Measurements from ENCODE around the gene PTPRC. TPM values are rescaled to one million over a fixed set of nuclear protein-coding genes. Genes with fewer than 3 reads are reported as not detected.

PTPRC gene
- total RNA-seq, 2 experiments from 2014 or later = 700 to 862 TPM

DNA sequence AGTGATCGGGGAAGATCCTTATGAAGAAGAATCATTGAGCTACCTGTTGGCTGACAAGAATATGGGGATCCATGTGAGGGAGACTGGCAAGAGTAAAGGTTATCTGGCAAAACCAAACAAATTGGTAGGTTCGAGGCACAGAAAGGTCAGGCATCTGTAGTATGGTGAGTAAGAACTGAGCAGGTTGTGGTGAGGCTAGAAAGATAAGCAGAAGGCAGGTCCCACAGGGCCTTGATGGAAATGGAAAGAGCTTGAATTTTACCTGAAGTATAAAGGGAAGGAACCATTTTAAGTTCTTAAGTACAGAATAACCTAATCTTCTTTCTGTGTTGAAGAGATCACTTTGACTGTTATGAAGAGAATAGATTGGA, 11.1 kb downstream of the PTPRC start:
- H3K36me3 Mint-ChIP-seq (ENCODE audit: low read depth) = peaks cover 65% of the 10 kb centered on the region
- H3K27ac Mint-ChIP-seq = peak overlapping the region; percentile 83

GRCh38 chr1:198650506-198650905, 11.7 kb downstream of the PTPRC start:
- ChIA-PET CTCF (interaction anchor here (1.0 to 5.7 kb wide), 10 partner anchors 9 to 115 kb away, joined by 3 to 46 read pairs (median 5); partner anchors contain the start of gene PTPRC), POLR2A (interaction anchor here (0.6 to 2.0 kb wide), 3 partner anchors 16 to 32 kb away, joined by 3 to 12 read pairs (median 3); no protein-coding TSS in a partner anchor)
- no peaks in the 10 kb centered on the region for H3K27me3 Mint-ChIP-seq
- peak overlapping the region; percentile 83 for H3K27ac Mint-ChIP-seq
- DNase-seq = no peak
- peaks cover 69% of the 10 kb centered on the region for H3K4me1 Mint-ChIP-seq
- H3K36me3 Mint-ChIP-seq (ENCODE audit: low read depth) = peaks cover 63% of the 10 kb centered on the region
- H3K4me3 Mint-ChIP-seq = peak overlapping the region; percentile 62
- H3K9me3 Mint-ChIP-seq = no peaks in the 10 kb centered on the region

More for the DNA sequence above, 11.1 kb downstream of the PTPRC start:
- Mint-ChIP-seq H3K4me3 (peak overlapping the region; percentile 62), H3K4me1 (peaks cover 70% of the 10 kb centered on the region), H3K27me3 (no peaks in the 10 kb centered on the region), H3K9me3 (no peaks in the 10 kb centered on the region)
- ChIA-PET CTCF (interaction anchor here (1.1 to 5.7 kb wide), 7 partner anchors 9 to 32 kb away, joined by 3 to 46 read pairs (median 6); partner anchors contain the start of gene PTPRC), POLR2A (interaction anchor here (0.6 to 2.0 kb wide), 4 partner anchors 11 to 117 kb away, joined by 3 to 12 read pairs (median 3); no protein-coding TSS in a partner anchor)
- peak; percentile 32 for DNase-seq

DNA sequence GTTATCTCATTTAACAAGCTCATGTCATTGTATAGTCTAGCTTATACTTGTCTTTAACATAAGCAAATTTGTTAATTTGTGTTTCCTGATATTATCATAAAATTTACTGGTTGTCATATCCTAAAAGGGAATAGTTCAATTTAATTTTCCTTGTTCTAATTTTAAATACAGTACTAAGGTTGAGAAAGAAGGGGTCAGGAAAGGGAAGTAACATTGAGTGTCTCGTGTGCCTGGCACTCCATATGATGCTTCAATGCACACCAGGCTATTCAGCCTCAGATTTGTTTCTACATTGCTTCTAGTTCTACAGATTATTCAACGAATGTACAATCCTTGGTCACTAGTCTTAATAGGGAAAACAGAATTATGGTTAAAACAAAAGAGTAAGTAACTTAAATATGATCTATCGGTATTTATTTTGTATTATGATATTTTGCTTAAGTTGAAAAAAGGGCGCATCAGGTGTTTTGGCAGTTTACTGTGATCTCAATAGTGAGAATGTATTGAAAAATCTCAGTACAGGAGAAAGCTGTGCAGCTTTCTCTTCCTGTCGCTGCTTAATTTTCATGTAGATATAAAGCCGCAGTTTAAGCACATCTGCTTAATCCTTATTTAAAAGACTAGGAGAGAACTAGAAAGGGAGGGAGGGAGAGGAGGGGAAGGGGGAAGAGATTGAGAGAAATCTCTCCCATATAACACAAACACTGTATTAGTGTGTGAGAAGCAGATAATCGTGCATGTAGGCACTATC, 13.0 kb downstream of the PTPRC start:
- POLR2A ChIA-PET = no interaction called here

DNA sequence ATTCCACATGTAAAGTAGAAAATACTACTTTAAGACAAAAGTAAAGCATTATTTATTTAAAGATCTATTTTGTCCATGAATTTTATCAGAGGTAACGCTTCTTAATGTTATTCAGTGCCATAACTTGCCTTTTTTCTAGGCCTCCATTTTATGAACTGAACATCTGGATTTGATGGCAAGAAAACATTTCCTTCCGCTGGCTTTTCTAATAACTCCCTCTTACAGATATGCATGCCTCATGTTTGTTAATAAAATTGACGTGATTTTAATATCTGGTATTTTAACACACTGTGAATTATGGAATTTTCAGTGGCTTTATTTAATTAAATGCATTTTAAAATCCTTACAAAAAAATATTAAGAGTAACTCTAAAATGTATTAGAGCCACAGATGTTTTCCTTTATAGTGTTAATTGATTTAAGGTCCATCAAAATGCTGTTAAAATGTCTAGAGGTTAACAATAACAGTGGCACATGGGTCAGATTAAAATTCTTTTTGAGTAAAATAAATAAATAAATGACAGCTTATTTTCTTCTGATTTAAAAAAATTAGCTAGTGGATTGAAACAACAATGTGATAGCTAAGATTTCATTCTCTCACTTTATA, 15.1 kb downstream of the PTPRC start:
- H3K27me3 Mint-ChIP-seq = no peaks in the 10 kb centered on the region
- DNase-seq = no peak
- ChIA-PET CTCF (no interaction called here), POLR2A (interaction anchor here (1.3 kb wide), 1 partner anchor 9 kb away, joined by 4 read pairs; no protein-coding TSS in a partner anchor)
- peaks cover 55% of the 10 kb centered on the region for H3K36me3 Mint-ChIP-seq (ENCODE audit: low read depth)
- H3K4me3 Mint-ChIP-seq = peak overlapping the region; percentile 17
- no peaks in the 10 kb centered on the region for H3K9me3 Mint-ChIP-seq
- peak overlapping the region; percentile 14 for H3K27ac Mint-ChIP-seq
- H3K4me1 Mint-ChIP-seq = peaks cover 74% of the 10 kb centered on the region

More for the DNA sequence above, 13.0 kb downstream of the PTPRC start:
- Mint-ChIP-seq H3K4me3 (peak overlapping the region; percentile 71), H3K4me1 (peaks cover 73% of the 10 kb centered on the region), H3K36me3 (ENCODE audit: low read depth) (peaks cover 56% of the 10 kb centered on the region), H3K27ac (peak overlapping the region; percentile 85), H3K9me3 (no peaks in the 10 kb centered on the region), H3K27me3 (no peaks in the 10 kb centered on the region)
- DNase-seq = no peak
- CTCF ChIA-PET = interaction anchor here (1.0 to 5.7 kb wide), 10 partner anchors 11 to 116 kb away, joined by 3 to 46 read pairs (median 4); partner anchors contain the start of gene PTPRC

DNA sequence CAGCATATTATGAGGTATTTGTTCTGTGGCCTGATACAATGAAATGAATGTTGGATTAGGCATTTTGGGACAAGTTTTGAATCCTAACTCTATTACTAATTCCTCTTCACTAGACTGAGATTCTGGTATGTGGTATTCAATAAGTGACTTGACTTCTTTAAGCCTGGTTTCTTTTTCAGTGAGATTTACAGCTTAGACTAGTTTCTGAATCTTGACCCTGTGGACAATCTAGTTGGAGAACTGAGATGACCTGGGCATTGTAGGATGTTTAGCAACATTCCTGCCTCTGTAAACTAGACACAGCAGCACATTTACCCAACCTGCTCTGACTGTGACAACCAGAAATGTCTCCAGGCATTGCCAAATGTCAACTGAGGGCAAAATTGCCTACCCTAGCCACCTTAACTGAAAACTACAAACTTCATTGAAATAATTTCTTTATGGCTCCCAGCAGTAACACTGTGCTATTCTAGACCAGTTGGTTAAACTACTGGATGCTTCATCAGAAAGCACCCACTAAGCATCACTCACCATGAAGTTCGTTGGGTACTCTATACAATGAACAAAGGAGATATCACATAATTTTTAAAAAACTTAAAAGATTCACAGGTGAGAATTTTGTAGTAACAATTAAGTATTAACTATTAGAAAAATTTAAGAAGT, 16.8 kb downstream of the PTPRC start:
- H3K4me1 Mint-ChIP-seq = peaks cover 71% of the 10 kb centered on the region
- POLR2A ChIA-PET = interaction anchor here (0.6 to 2.7 kb wide), 5 partner anchors 10 to 133 kb away, joined by 3 to 22 read pairs (median 3); no protein-coding TSS in a partner anchor
- peak overlapping the region; percentile 42 for H3K4me3 Mint-ChIP-seq
- no peaks in the 10 kb centered on the region for H3K27me3 Mint-ChIP-seq
- no peaks in the 10 kb centered on the region for H3K9me3 Mint-ChIP-seq
- CTCF ChIA-PET = no interaction called here
- no peak for DNase-seq
- peaks cover 47% of the 10 kb centered on the region for H3K36me3 Mint-ChIP-seq (ENCODE audit: low read depth)
- peak overlapping the region; percentile 77 for H3K27ac Mint-ChIP-seq

DNA sequence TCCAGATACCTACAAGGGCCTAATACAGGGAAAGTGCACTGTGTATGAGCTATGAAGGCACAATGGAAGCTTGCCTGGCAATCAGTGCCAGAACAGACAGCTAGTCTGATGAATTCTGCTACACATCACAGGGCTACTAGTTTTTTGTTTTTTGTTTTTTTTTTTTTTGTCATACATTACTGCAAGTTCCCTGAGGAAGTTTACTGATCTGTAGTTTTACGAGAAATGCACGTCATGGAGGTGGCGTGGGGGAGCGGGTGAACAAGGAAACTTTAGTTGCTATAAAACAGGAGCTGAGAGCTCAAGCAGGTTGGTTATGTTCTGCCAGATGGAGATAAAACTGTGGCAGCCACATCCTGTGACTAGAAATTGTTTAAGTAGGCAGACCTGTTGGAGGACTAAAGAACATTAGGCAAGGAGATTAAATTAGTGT, 17.7 kb downstream of the PTPRC start:
- ChIA-PET POLR2A (interaction anchor here (0.6 to 2.7 kb wide), 8 partner anchors 11 to 171 kb away, joined by 3 to 22 read pairs (median 4); no protein-coding TSS in a partner anchor), CTCF (interaction anchor here (0.6 to 1.6 kb wide), 4 partner anchors 10 to 45 kb away, joined by 3 to 5 read pairs (median 4); no protein-coding TSS in a partner anchor)
- DNase-seq = peak; percentile 82
- no peaks in the 10 kb centered on the region for H3K27me3 Mint-ChIP-seq
- no peaks in the 10 kb centered on the region for H3K9me3 Mint-ChIP-seq
- H3K27ac Mint-ChIP-seq = peak overlapping the region; percentile 90
- H3K4me1 Mint-ChIP-seq = peaks cover 68% of the 10 kb centered on the region
- H3K36me3 Mint-ChIP-seq (ENCODE audit: low read depth) = peaks cover 48% of the 10 kb centered on the region
- H3K4me3 Mint-ChIP-seq = peak overlapping the region; percentile 67

DNA sequence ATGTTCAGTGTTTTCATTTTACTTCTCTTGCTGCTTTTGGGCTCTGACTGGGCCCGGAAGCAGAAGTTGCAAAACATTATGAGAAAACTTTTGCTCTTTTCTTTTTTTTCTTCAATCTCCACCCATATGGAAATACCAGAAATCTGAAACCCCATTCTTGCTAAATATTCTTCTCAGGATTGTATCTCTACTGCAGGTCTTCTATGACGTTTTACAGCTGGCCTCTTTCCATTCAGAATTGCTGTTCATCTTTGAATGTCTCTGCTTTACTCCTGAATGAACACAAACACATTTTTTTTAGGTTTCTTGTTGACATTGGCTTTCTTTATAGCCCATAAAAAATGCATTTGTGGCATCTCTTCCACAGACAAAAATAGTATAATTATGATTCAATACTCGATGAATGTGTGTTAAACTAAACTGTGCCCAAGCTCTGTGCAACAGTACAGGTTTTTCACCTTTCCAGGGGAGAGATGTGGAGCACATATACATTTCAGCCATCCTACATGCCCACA, 18.8 kb downstream of the PTPRC start:
- H3K36me3 Mint-ChIP-seq (ENCODE audit: low read depth) = peaks cover 46% of the 10 kb centered on the region
- ChIA-PET CTCF (interaction anchor here (0.9 to 1.6 kb wide), 3 partner anchors 9 to 118 kb away, joined by 3 to 5 read pairs (median 5); no protein-coding TSS in a partner anchor), POLR2A (interaction anchor here (0.7 to 2.7 kb wide), 4 partner anchors 13 to 501 kb away, joined by 4 to 22 read pairs (median 4); no protein-coding TSS in a partner anchor)
- peaks cover 65% of the 10 kb centered on the region for H3K4me1 Mint-ChIP-seq
- peak overlapping the region; percentile 76 for H3K4me3 Mint-ChIP-seq
- DNase-seq = no peak
- H3K27ac Mint-ChIP-seq = peak overlapping the region; percentile 81
- no peaks in the 10 kb centered on the region for H3K9me3 Mint-ChIP-seq
- no peaks in the 10 kb centered on the region for H3K27me3 Mint-ChIP-seq

- ChIA-PET POLR2A (interaction anchor here (1.0 to 1.1 kb wide), 3 partner anchors 11 to 24 kb away, joined by 3 read pairs; no protein-coding TSS in a partner anchor), CTCF (interaction anchor here (0.6 to 0.9 kb wide), 2 partner anchors 22 to 505 kb away, joined by 3 read pairs; no protein-coding TSS in a partner anchor)
- Mint-ChIP-seq H3K36me3 (ENCODE audit: low read depth) (peaks cover 58% of the 10 kb centered on the region), H3K4me1 (peaks cover 76% of the 10 kb centered on the region), H3K27me3 (no peaks in the 10 kb centered on the region), H3K9me3 (peaks cover 3% of the 10 kb centered on the region), H3K27ac (peak overlapping the region; percentile 48), H3K4me3 (peak overlapping the region; percentile 31)
- DNase-seq = peak; percentile 42
These were observed 21.8 kb downstream of the PTPRC start for GRCh38 chr1:198660341-198661261.

DNA sequence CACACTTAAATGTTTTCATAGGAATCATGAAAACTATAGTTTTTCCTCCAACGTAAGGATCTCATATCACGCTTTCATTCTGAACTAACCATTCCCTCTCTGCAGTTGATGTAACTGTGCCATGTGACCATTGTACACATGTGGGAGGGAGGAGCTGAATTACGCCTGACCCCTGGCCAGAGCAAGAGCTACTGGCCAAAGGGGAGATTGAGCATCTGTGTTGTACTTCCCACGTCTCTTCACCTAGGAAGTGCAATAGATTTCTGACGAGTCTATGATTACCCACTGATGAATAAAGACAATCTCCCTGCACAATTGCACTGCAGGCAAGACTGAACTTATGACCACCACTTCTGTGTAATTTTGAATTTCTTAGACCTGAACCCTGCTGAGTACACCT, 24.0 kb downstream of the PTPRC start:
- peaks cover 3% of the 10 kb centered on the region for H3K9me3 Mint-ChIP-seq
- H3K4me3 Mint-ChIP-seq = peak overlapping the region; percentile 39
- peaks cover 69% of the 10 kb centered on the region for H3K36me3 Mint-ChIP-seq (ENCODE audit: low read depth)
- POLR2A ChIA-PET = no interaction called here
- peak overlapping the region; percentile 76 for H3K27ac Mint-ChIP-seq
- CTCF ChIA-PET = interaction anchor here (0.7 to 1.4 kb wide), 6 partner anchors 9 to 45 kb away, joined by 3 to 5 read pairs (median 4); no protein-coding TSS in a partner anchor
- peaks cover 78% of the 10 kb centered on the region for H3K4me1 Mint-ChIP-seq
- DNase-seq = no peak
- no peaks in the 10 kb centered on the region for H3K27me3 Mint-ChIP-seq

DNA sequence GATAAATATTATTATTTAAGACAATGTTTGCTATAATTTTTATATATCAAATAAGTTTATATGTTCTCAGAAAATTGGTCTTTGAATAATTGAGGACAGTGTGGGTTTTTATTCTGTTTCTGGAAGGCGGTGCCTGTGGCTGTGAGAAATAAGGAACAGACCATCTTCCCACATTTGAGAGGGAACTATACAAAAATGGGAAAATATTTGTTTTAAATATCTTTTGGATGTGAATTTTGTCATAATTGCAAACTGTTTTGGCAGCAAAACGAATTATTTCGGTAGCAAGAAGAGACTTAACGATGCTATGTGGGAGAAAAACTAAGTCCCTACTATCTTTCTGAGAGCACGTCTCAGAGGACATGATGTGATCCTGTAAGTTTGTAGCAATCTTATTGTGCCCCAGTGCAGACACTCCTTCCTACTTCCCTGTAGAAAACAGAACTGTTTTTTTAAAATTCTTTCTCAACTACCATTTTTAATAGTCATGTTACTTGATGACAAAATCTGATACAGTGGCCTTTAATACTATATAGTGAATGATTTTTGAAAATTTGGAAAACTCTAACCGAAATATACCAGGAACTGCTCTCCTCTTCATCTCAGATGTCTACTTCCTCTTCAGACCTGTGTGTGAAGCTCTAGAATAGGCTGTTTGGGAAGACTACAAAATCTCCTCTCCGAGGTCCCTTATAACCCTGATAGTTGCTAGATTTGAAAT, 25.4 kb downstream of the PTPRC start:
- H3K4me1 Mint-ChIP-seq = peaks cover 79% of the 10 kb centered on the region
- peak overlapping the region; percentile 69 for H3K4me3 Mint-ChIP-seq
- peak; percentile 23 for DNase-seq
- ChIA-PET POLR2A (no interaction called here), CTCF (interaction anchor here (0.5 to 1.0 kb wide), 2 partner anchors 8 to 10 kb away, joined by 3 read pairs; no protein-coding TSS in a partner anchor)
- H3K36me3 Mint-ChIP-seq (ENCODE audit: low read depth) = peaks cover 71% of the 10 kb centered on the region
- H3K27ac Mint-ChIP-seq = peak overlapping the region; percentile 72
- no peaks in the 10 kb centered on the region for H3K27me3 Mint-ChIP-seq
- peaks cover 5% of the 10 kb centered on the region for H3K9me3 Mint-ChIP-seq
